Naive B cell (primary cell): ENCODE results near the gene KIRREL3. TPM values are rescaled to one million over a fixed set of nuclear protein-coding genes. Genes with fewer than 3 reads are reported as not detected.
A peak's percentile ranks its signal among the peaks of the same experiment; 100 is the strongest.
"Not testable (repeated sequence)": the region's sequence is repeated elsewhere in the genome, so short reads cannot be mapped to it uniquely, and the experiment has no call there.

Experiments
- ATAC-seq, 2 donors: fragments of 150-1000 bp; cut with Tn5 transposase; 2 replicates each; pipeline ENCODE4 v1.10.0; 2021; ENCODE audit warnings: low read depth in 2 of 2, mild to moderate bottlenecking in 2 of 2, moderate library complexity in 2 of 2
- DNase-seq: peaks from one replicate; pipeline ENCODE4 v3.0.0; 2022
- H3K27ac Mint-ChIP-seq, 6 donors: one replicate each; pipeline ENCODE4 v1.8.0; 2020 to 2022; ENCODE audit warnings: mild to moderate bottlenecking in 6 of 6, mixed read lengths in 6 of 6, moderate library complexity in 5 of 6, inconsistent platforms in 2 of 6
- H3K27me3 Mint-ChIP-seq, 3 donors: one replicate each; pipeline ENCODE4 v1.8.0; 2021 to 2022; ENCODE audit warnings: mixed read lengths in 3 of 3, mild to moderate bottlenecking in 1 of 3
- H3K36me3 Mint-ChIP-seq, 2 donors: one replicate each; pipeline ENCODE4 v1.8.0; 2020 to 2022; ENCODE audit warnings: mixed read lengths in 2 of 2, inconsistent platforms in 1 of 2, mild to moderate bottlenecking in 1 of 2
- H3K4me1 Mint-ChIP-seq, 3 donors: one replicate each; pipeline ENCODE4 v1.8.0; 2020 to 2022; ENCODE audit warnings: mixed read lengths in 3 of 3, inconsistent platforms in 1 of 3, mild to moderate bottlenecking in 1 of 3, moderate library complexity in 1 of 3
- H3K4me3 Mint-ChIP-seq, 8 donors: one replicate each; pipeline ENCODE4 v1.8.0; 2020 to 2022; ENCODE audit warnings: mild to moderate bottlenecking in 8 of 8, mixed read lengths in 8 of 8, moderate library complexity in 8 of 8, inconsistent platforms in 2 of 8
- H3K9me3 Mint-ChIP-seq, 7 donors: one replicate each; pipeline ENCODE4 v1.8.0; 2020 to 2022; ENCODE audit warnings: mixed read lengths in 7 of 7, mild to moderate bottlenecking in 5 of 7, inconsistent platforms in 2 of 7, moderate library complexity in 1 of 7
- polyA plus RNA-seq, 6 donors: library from polyadenylated mRNA; unstranded; fragments of 300-500 nt; fragmentation: Illumina TruSeq; gene quantifications; one replicate each; pipeline ENCODE4 v1.2.3, GENCODE V29; 2021; ENCODE audit warnings: low read depth in 6 of 6

Gene KIRREL3
- polyA plus RNA-seq, 6 donors from 2014 or later, result not detected

DNA sequence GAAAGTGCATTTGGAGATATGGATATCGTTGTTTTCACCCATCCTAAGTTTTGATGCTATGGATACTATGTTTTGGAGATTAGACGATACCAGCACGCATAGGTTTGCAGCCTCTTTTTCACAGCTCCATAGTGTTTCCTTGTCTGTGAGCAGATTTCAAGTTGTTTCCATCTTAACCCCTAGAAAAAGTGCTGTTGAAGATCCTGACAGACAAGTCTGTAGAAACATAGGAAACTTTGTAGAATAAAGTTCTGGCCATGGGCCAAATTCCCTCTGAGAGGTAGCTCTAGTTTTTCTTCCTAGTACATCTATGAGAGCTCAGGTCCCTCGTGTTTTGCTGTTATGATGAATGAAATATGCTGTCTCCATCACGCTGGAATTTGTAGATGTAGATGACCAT, 612.7 kb downstream of the KIRREL3 start:
- Mint-ChIP-seq H3K36me3 (no peaks in the 10 kb centered on the region), H3K9me3 (no peaks in the 10 kb centered on the region), H3K4me1 (peaks cover 5 to 7% (median 6%) of the 10 kb centered on the region in 3 donors), H3K27ac (no peak overlapping the region), H3K27me3 (peaks cover 0 to 7% (median 0%) of the 10 kb centered on the region in 3 donors), H3K4me3 (no peak overlapping the region)
- ATAC-seq, result no peak
- no peak for DNase-seq

- not testable (repeated sequence) for H3K4me3 Mint-ChIP-seq, H3K27me3 Mint-ChIP-seq, H3K4me1 Mint-ChIP-seq, H3K36me3 Mint-ChIP-seq, ATAC-seq, H3K27ac Mint-ChIP-seq, DNase-seq, H3K9me3 Mint-ChIP-seq
Observed at GRCh38 chr11:126386729-126387071, 613.9 kb downstream of the KIRREL3 start.

GRCh38 chr11:126385991-126386728, 614.4 kb downstream of the KIRREL3 start:
- no peak overlapping the region for H3K4me3 Mint-ChIP-seq

DNA sequence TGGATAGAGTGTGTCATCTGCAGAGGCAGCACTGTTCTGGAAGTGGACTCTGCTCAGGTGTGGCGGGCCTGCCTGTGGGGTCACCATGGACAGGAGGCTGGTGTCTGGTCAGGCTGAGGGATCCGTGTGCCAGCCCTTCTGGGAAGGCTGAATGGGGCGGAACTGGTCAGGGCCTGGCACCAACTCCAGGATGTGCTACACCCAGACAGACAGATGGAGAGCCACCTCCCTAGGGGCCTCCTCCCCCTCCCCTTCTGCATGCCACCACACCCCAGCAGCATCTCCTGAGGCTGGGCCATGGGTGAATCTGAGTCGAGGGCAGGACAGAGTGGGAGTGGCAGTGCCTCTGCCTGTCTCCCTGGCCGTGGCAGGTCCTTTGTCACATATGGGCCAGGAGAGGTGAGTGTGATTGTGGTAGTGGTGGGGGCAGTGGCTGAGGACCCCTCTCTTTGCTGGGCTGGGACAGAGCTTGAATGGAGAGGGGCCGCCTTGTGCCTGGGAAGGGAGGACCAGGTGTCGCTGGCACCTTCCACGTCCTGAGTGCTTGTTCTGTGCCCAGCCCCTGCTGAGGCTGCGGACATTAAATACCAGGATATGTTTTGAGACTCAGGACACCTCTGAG, 616.0 kb downstream of the KIRREL3 start:
- Mint-ChIP-seq H3K4me3 (no peak overlapping the region), H3K4me1 (peaks cover 0 to 3% (median 0%) of the 10 kb centered on the region in 3 donors), H3K9me3 (no peaks in the 10 kb centered on the region), H3K36me3 (no peaks in the 10 kb centered on the region), H3K27ac (no peak overlapping the region), H3K27me3 (no peaks in the 10 kb centered on the region)
- DNase-seq (no peak), ATAC-seq (no peak)

More at GRCh38 chr11:126385991-126386728, 614.4 kb downstream of the KIRREL3 start:
- no peaks in the 10 kb centered on the region for H3K9me3 Mint-ChIP-seq
- no peak for ATAC-seq
- H3K27me3 Mint-ChIP-seq, result no peaks in the 10 kb centered on the region
- peaks cover 0 to 3% (median 0%) of the 10 kb centered on the region in 3 donors for H3K4me1 Mint-ChIP-seq
- H3K36me3 Mint-ChIP-seq, result no peaks in the 10 kb centered on the region
- no peak for DNase-seq
- no peak overlapping the region for H3K27ac Mint-ChIP-seq

GRCh38 chr11:126383339-126384335, 616.9 kb downstream of the KIRREL3 start:
- ATAC-seq, result no peak
- no peaks in the 10 kb centered on the region for H3K9me3 Mint-ChIP-seq
- no peak for DNase-seq
- H3K27ac Mint-ChIP-seq, result no peak overlapping the region
- no peaks in the 10 kb centered on the region for H3K27me3 Mint-ChIP-seq
- H3K36me3 Mint-ChIP-seq, result no peaks in the 10 kb centered on the region
- peaks cover 0 to 3% (median 0%) of the 10 kb centered on the region in 3 donors for H3K4me1 Mint-ChIP-seq
- no peak overlapping the region for H3K4me3 Mint-ChIP-seq

DNA sequence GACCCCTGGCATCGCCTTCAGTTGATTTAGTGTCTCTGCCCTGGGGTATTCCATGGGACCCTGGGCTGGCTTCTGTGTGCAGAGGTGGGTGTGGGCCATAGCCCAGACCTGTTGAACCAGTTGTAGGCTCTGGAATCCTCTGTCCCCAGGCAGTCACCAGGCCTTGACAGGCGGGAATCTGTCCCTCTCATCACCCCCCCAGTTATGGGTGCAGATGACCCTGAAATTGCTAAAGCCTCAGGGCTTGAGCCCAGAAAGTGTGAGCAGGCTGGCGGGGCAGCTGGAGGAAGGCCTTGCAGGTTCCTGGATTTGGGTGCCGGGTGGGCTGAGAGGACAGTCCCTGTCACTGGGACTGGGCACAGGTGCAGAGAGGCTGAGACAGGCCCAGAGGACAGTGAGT, 617.9 kb downstream of the KIRREL3 start:
- not testable (repeated sequence) for ATAC-seq, H3K4me1 Mint-ChIP-seq, H3K27ac Mint-ChIP-seq, H3K9me3 Mint-ChIP-seq, H3K36me3 Mint-ChIP-seq, H3K4me3 Mint-ChIP-seq, DNase-seq, H3K27me3 Mint-ChIP-seq

GRCh38 chr11:126381960-126382359, 618.6 kb downstream of the KIRREL3 start:
- not testable (repeated sequence) for H3K36me3 Mint-ChIP-seq, ATAC-seq, DNase-seq, H3K27me3 Mint-ChIP-seq, H3K27ac Mint-ChIP-seq, H3K4me3 Mint-ChIP-seq, H3K9me3 Mint-ChIP-seq, H3K4me1 Mint-ChIP-seq

- ATAC-seq (no peak), DNase-seq (no peak)
- H3K36me3 Mint-ChIP-seq, result no peaks in the 10 kb centered on the region
- H3K27ac Mint-ChIP-seq, result peak overlapping the region in 1 of 6 donors; percentile 24
- H3K9me3 Mint-ChIP-seq, result no peaks in the 10 kb centered on the region
- no peak overlapping the region for H3K4me3 Mint-ChIP-seq
- no peaks in the 10 kb centered on the region for H3K27me3 Mint-ChIP-seq
- peaks cover 0 to under 1% (median 0%) of the 10 kb centered on the region in 3 donors for H3K4me1 Mint-ChIP-seq
Observed at GRCh38 chr11:126380909-126381308, 619.7 kb downstream of the KIRREL3 start.

DNA sequence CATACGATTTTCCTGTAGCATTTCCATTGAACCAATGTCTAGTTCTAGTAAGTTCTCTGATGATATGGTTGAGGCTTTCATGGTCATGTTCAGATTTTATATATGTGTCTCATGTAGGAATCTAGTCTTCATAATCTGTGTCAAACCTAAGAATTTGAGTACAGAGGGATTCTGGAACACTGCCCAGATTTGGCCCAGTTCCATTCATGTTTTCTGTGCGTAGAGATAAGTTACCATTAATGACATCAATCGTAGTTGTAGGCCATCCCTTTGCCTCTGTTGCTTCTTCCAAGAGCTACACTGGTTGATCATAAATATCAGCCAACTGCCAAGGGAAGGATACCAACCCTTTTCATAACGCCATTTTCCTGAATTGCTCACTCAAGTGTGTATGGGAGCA, 621.8 kb downstream of the KIRREL3 start:
- DNase-seq (no peak), ATAC-seq (no peak)

GRCh38 chr11:126375726-126376125, 624.8 kb downstream of the KIRREL3 start:
- no peaks in the 10 kb centered on the region for H3K27me3 Mint-ChIP-seq
- ATAC-seq (no peak), DNase-seq (no peak)
- no peaks in the 10 kb centered on the region for H3K36me3 Mint-ChIP-seq
- H3K27ac Mint-ChIP-seq, result no peak overlapping the region
- H3K4me3 Mint-ChIP-seq, result no peak overlapping the region
- no peaks in the 10 kb centered on the region for H3K4me1 Mint-ChIP-seq
- no peaks in the 10 kb centered on the region for H3K9me3 Mint-ChIP-seq

More for the DNA sequence above, 621.8 kb downstream of the KIRREL3 start:
- H3K27me3 Mint-ChIP-seq, result no peaks in the 10 kb centered on the region
- no peaks in the 10 kb centered on the region for H3K36me3 Mint-ChIP-seq
- no peak overlapping the region for H3K27ac Mint-ChIP-seq
- H3K9me3 Mint-ChIP-seq, result no peaks in the 10 kb centered on the region
- no peak overlapping the region for H3K4me3 Mint-ChIP-seq
- H3K4me1 Mint-ChIP-seq, result no peaks in the 10 kb centered on the region

GRCh38 chr11:126374562-126375300, 625.8 kb downstream of the KIRREL3 start:
- H3K4me1 Mint-ChIP-seq, H3K9me3 Mint-ChIP-seq, H3K27me3 Mint-ChIP-seq, H3K27ac Mint-ChIP-seq, DNase-seq, H3K4me3 Mint-ChIP-seq, ATAC-seq, H3K36me3 Mint-ChIP-seq: not testable (repeated sequence)

- H3K27ac Mint-ChIP-seq, ATAC-seq, DNase-seq, H3K4me3 Mint-ChIP-seq, H3K36me3 Mint-ChIP-seq, H3K9me3 Mint-ChIP-seq, H3K27me3 Mint-ChIP-seq, H3K4me1 Mint-ChIP-seq: not testable (repeated sequence)
Observed at GRCh38 chr11:126373389-126374066, 627.0 kb downstream of the KIRREL3 start.
